GM23338 (cell line): ENCODE data around the gene OLFM1. TPM values are rescaled to one million over a fixed set of nuclear protein-coding genes. Genes with fewer than 3 reads are reported as not detected.

Experiments used
- ATAC-seq: fragments of 200-7000 bp; cut with Tn5 transposase; 3 replicates; pipeline ENCODE4 v1.9.1; 2020
- DNase-seq: peaks from one replicate; pipeline ENCODE4 v3.0.0-alpha.2; 2015; ENCODE audit warnings: low spot score
- H2AFZ ChIP-seq: fragments of 200-600 bp; sonication (generic); 2 replicates; pipeline ENCODE4 v1.8.0; 2016; ENCODE audit warnings: antibody characterized with exemption, mild to moderate bottlenecking, moderate library complexity
- H3F3A ChIP-seq: fragments of 200-600 bp; sonication (generic); replicated peaks from 2 replicates; pipeline ENCODE4 v1.8.0; 2017; ENCODE audit warnings: antibody characterized with exemption, mixed run types, low read depth
- H3K27ac ChIP-seq: fragments of 200-600 bp; sonication (generic); 2 replicates; pipeline ENCODE4 v1.6.1; 2016; ENCODE audit warnings: low read depth
- H3K27me3 ChIP-seq: fragments of 200-600 bp; sonication (generic); 2 replicates; pipeline ENCODE4 v1.8.0; 2016; ENCODE audit warnings: mild to moderate bottlenecking, mixed run types, moderate library complexity; ENCODE audit not compliant: insufficient read depth
- H3K36me3 ChIP-seq: fragments of 200-600 bp; sonication (generic); 2 replicates; pipeline ENCODE4 v1.8.0; 2016; ENCODE audit warnings: mild to moderate bottlenecking; ENCODE audit not compliant: insufficient read depth
- H3K4me1 ChIP-seq: fragments of 200-600 bp; sonication (generic); 2 replicates; pipeline ENCODE4 v1.8.0; 2016; ENCODE audit warnings: mild to moderate bottlenecking, moderate library complexity; ENCODE audit not compliant: insufficient read depth
- H3K4me2 ChIP-seq: fragments of 200-600 bp; sonication (generic); 2 replicates; pipeline ENCODE4 v1.7.1; 2017; ENCODE audit warnings: mixed run types
- H3K4me3 ChIP-seq: fragments of 200-600 bp; sonication (generic); 2 replicates; pipeline ENCODE4 v1.6.1; 2016; ENCODE audit warnings: mixed run types
- H3K79me2 ChIP-seq: fragments of 200-600 bp; sonication (generic); replicated peaks from 2 replicates; pipeline ENCODE4 v1.8.0; 2017; ENCODE audit warnings: mild to moderate bottlenecking; ENCODE audit not compliant: insufficient read depth
- H3K9me2 ChIP-seq: fragments of 200-600 bp; sonication (generic); 2 replicates; pipeline ENCODE4 v1.8.0; 2017; ENCODE audit not compliant: insufficient read depth
- H4K20me1 ChIP-seq: fragments of 200-600 bp; sonication (generic); replicated peaks from 2 replicates; pipeline ENCODE4 v1.8.0; 2017; ENCODE audit warnings: mild to moderate bottlenecking; ENCODE audit not compliant: insufficient read depth
- H3K27ac Mint-ChIP-seq: 2 replicates; pipeline ENCODE4 v1.8.0; 2020; ENCODE audit warnings: inconsistent platforms, mild to moderate bottlenecking, moderate library complexity, mixed read lengths
- H3K27me3 Mint-ChIP-seq: 3 replicates; pipeline ENCODE4 v1.8.0; 2022; ENCODE audit warnings: low read depth, mild to moderate bottlenecking, moderate library complexity, mixed read lengths, inconsistent platforms; ENCODE audit not compliant: insufficient read depth, poor library complexity
- H3K36me3 Mint-ChIP-seq: 3 replicates; pipeline ENCODE4 v1.8.0; 2021; ENCODE audit warnings: low read depth, mild to moderate bottlenecking, inconsistent platforms, moderate library complexity, mixed read lengths
- H3K4me1 Mint-ChIP-seq: 3 replicates; pipeline ENCODE4 v1.8.0; 2020; ENCODE audit warnings: mild to moderate bottlenecking, inconsistent platforms, mixed read lengths
- H3K4me3 Mint-ChIP-seq: 3 replicates; pipeline ENCODE4 v1.8.0; 2021; ENCODE audit warnings: moderate library complexity, mild to moderate bottlenecking, inconsistent platforms, mixed read lengths
- H3K9me3 Mint-ChIP-seq: 3 replicates; pipeline ENCODE4 v1.8.0; 2020; ENCODE audit warnings: moderate library complexity, mild to moderate bottlenecking, inconsistent platforms, mixed read lengths
- EZH2 ChIP-seq: fragments of 200-600 bp; sonication (generic); IDR thresholded peaks from one replicate; pipeline ENCODE4 v1.8.0; 2017; ENCODE audit warnings: antibody characterized with exemption, mild to moderate bottlenecking, low read depth; ENCODE audit not compliant: unreplicated experiment
- JUNB ChIP-seq: IDR thresholded peaks from one replicate; pipeline ENCODE4 v1.6.1; 2016; ENCODE audit warnings: antibody characterized with exemption; ENCODE audit not compliant: unreplicated experiment
- POLR2AphosphoS5 ChIP-seq: IDR thresholded peaks from 2 replicates; pipeline ENCODE4 v1.6.1; 2016; ENCODE audit warnings: antibody characterized with exemption, low read depth
- REST ChIP-seq: IDR thresholded peaks from one replicate; pipeline ENCODE4 v1.6.1; 2018; ENCODE audit warnings: antibody characterized with exemption; ENCODE audit not compliant: unreplicated experiment
- ZNF462 ChIP-seq: fragments of 250-450 bp; sonication (Bioruptor Pico); IDR thresholded peaks from 2 replicates; pipeline ENCODE4 v1.5.0; 2020; ENCODE audit warnings: mild to moderate bottlenecking, moderate library complexity
- polyA plus RNA-seq: library from polyadenylated mRNA; unstranded; fragments of >200 nt; fragmentation: Nextera tagmentation; extraction: Ambion mirVana; gene quantifications from 2 replicates; pipeline ENCODE4 v1.2.1, GENCODE V29; 2016
- total RNA-seq: library from RNA; depleted of rRNA; stranded (reverse); fragments of >200 nt; shearing (Covaris generic); gene quantifications from 2 replicates; pipeline ENCODE4 v1.2.3, GENCODE V29; 2014

OLFM1 gene
- total and polyA plus RNA-seq, 2 experiments from 2014 or later = 20.6 to 40.1 TPM

- Histone ChIP-seq H3K9me2 (no peaks in the 10 kb centered on the region), H3K27me3 (no peaks in the 10 kb centered on the region), H3K4me3 (no peak overlapping the region), H3F3A (no peaks in the 10 kb centered on the region), H4K20me1 (no peaks in the 10 kb centered on the region), H3K36me3 (no peaks in the 10 kb centered on the region), H3K79me2 (no peaks in the 10 kb centered on the region), H2AFZ (no peak overlapping the region), H3K27ac (no peak overlapping the region), H3K4me1 (no peaks in the 10 kb centered on the region), H3K4me2 (no peak overlapping the region)
- Mint-ChIP-seq H3K4me1 (no peaks in the 10 kb centered on the region), H3K4me3 (no peak overlapping the region), H3K9me3 (peaks cover 8% of the 10 kb centered on the region; the same call in 1 of the 3 replicates), H3K36me3 (no peaks in the 10 kb centered on the region), H3K27ac (no peak overlapping the region), H3K27me3 (peaks cover 9% of the 10 kb centered on the region)
- no peak for TF ChIP-seq REST
- no peak for TF ChIP-seq POLR2AphosphoS5
- no peak for TF ChIP-seq EZH2
- TF ChIP-seq JUNB = no peak
- no peak for TF ChIP-seq ZNF462 (CRISPR knock-in tag)
- DNase-seq (no peak), ATAC-seq (no peak)
These were observed 39.3 kb upstream of the OLFM1 start for GRCh38 chr9:135048046-135048757.
